Activated gamma-delta T cell treated with Interleukin-2 at 50 U/mL for 16 hours (primary cell): ENCODE data around the gene CCDC78.
"Not testable (repeated sequence)": the region's sequence is repeated elsewhere in the genome, so short reads cannot be mapped to it uniquely, and the experiment has no call there.

ENCODE experiments used
- DNase-seq: peaks from one replicate; pipeline ENCODE4 v3.0.0-alpha.2; 2020

CCDC78 gene

GRCh38 chr16:760545-761343 is 34.5 kb upstream of the CCDC78 start, which contains the start of gene MSLN:
Gene MSLN, plus strand, starts transcription at chr16:760734. Its CDS starts 1,947 bp downstream, at chr16:762681.
- no peak for DNase-seq

GRCh38 chr16:760065-760464 is 33.8 kb upstream of the CCDC78 start:
- DNase-seq: no peak

GRCh38 chr16:759110-759910 is 33.1 kb upstream of the CCDC78 start:
- DNase-seq: no peak

GRCh38 chr16:756428-756827 is 30.2 kb upstream of the CCDC78 start:
- no peak for DNase-seq

- no peak for DNase-seq
Observed at GRCh38 chr16:754656-755055, 28.4 kb upstream of the CCDC78 start.

GRCh38 chr16:754121-754607 is 27.9 kb upstream of the CCDC78 start:
- not testable (repeated sequence) for DNase-seq

- no peak for DNase-seq
Observed at GRCh38 chr16:752007-752312, 25.7 kb upstream of the CCDC78 start.

GRCh38 chr16:751152-752006 is 25.1 kb upstream of the CCDC78 start:
- no peak for DNase-seq

GRCh38 chr16:750485-750884 is 24.2 kb upstream of the CCDC78 start:
- no peak for DNase-seq

- no peak for DNase-seq
Observed at GRCh38 chr16:749010-749409, 22.8 kb upstream of the CCDC78 start.

GRCh38 chr16:747978-748746 is 21.9 kb upstream of the CCDC78 start:
- DNase-seq: no peak

GRCh38 chr16:746637-747036 is 20.4 kb upstream of the CCDC78 start:
- DNase-seq: no peak

GRCh38 chr16:745739-746138 is 19.5 kb upstream of the CCDC78 start:
- DNase-seq: no peak

GRCh38 chr16:743794-744500 is 17.7 kb upstream of the CCDC78 start:
- DNase-seq: no peak

GRCh38 chr16:742894-743293 is 16.7 kb upstream of the CCDC78 start:
- not testable (repeated sequence) for DNase-seq

GRCh38 chr16:741986-742629 is 15.9 kb upstream of the CCDC78 start:
- no peak for DNase-seq

GRCh38 chr16:740764-741505 is 14.7 kb upstream of the CCDC78 start, which contains the start of gene CIAO3:
Gene CIAO3, minus strand, starts transcription at chr16:740997. Its CDS starts 12 bp downstream, at chr16:740985.
- peak; percentile 90 for DNase-seq

GRCh38 chr16:740459-740763 is 14.2 kb upstream of the CCDC78 start:
- DNase-seq: no peak

GRCh38 chr16:739560-740458 is 13.6 kb upstream of the CCDC78 start:
- no peak for DNase-seq
